Measurements from ENCODE around the gene DPM2. TPM values are rescaled to one million over a fixed set of nuclear protein-coding genes. Genes with fewer than 3 reads are reported as not detected.

Gene DPM2
- total and polyA plus RNA-seq, 2 of the 4 experiments (the other 2 are of a cell fraction): 10.8 to 60.6 TPM

DNA sequence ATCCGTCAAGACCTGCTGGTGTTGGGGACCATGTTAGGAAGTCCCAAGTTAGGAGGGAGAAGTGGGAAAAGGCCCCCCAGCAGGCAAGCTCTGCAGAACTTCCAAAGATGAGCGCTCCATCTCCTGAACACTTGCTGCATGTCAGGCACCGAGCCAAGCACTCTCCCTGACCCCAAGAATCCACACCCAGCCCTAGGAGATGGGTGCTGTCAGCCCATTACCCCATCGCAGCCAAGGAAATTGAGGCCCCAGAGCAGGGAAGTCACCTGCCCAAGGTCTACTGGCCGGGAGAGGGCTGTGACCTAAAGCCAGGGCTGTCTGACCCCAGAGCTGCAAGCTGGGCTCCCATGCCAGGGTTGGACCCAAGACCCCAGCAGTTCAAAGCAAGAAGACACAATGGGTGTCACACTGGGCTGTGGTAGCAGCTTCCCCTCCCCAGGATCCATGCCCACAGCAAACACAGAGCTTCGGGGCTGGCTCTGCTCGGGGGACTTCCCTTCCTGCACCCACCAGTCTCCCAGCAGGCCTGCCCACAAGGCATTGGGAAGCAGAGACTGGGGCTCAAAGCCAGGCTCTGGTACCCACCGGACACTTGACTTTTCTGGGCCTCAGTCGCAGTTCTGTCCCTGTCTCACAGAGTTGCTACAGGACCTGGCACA lies 29.6 kb upstream of the DPM2 start:
- CTCF ChIA-PET: no interaction called here
- intact Hi-C loops (cut with micrococcal nuclease): loop anchor here (5.0 kb wide), 1 partner anchor 115 kb away; no protein-coding TSS in a partner anchor
- no peak for TF ChIP-seq RFX5 (IDR thresholded peaks at IDR 0.05; ENCODE audit: low read depth, low read length)
- no peak for TF ChIP-seq RAD21 (IDR thresholded peaks at IDR 0.05; ENCODE audit: low read length)
- TF ChIP-seq, protein P1, sequence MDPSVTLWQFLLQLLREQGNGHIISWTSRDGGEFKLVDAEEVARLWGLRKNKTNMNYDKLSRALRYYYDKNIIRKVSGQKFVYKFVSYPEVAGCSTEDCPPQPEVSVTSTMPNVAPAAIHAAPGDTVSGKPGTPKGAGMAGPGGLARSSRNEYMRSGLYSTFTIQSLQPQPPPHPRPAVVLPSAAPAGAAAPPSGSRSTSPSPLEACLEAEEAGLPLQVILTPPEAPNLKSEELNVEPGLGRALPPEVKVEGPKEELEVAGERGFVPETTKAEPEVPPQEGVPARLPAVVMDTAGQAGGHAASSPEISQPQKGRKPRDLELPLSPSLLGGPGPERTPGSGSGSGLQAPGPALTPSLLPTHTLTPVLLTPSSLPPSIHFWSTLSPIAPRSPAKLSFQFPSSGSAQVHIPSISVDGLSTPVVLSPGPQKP (IDR thresholded peaks at IDR 0.05; ENCODE audit: borderline replicate concordance, low read depth, low read length): no peak
- no peak for TF ChIP-seq CEBPB (IDR thresholded peaks at IDR 0.05; ENCODE audit: low read depth, low read length)
- TF ChIP-seq, protein P2, sequence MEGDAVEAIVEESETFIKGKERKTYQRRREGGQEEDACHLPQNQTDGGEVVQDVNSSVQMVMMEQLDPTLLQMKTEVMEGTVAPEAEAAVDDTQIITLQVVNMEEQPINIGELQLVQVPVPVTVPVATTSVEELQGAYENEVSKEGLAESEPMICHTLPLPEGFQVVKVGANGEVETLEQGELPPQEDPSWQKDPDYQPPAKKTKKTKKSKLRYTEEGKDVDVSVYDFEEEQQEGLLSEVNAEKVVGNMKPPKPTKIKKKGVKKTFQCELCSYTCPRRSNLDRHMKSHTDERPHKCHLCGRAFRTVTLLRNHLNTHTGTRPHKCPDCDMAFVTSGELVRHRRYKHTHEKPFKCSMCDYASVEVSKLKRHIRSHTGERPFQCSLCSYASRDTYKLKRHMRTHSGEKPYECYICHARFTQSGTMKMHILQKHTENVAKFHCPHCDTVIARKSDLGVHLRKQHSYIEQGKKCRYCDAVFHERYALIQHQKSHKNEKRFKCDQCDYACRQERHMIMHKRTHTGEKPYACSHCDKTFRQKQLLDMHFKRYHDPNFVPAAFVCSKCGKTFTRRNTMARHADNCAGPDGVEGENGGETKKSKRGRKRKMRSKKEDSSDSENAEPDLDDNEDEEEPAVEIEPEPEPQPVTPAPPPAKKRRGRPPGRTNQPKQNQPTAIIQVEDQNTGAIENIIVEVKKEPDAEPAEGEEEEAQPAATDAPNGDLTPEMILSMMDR (conservative IDR thresholded peaks at IDR 0.05; ENCODE audit: low read depth, low read length): no peak
- TF ChIP-seq, protein P3, sequence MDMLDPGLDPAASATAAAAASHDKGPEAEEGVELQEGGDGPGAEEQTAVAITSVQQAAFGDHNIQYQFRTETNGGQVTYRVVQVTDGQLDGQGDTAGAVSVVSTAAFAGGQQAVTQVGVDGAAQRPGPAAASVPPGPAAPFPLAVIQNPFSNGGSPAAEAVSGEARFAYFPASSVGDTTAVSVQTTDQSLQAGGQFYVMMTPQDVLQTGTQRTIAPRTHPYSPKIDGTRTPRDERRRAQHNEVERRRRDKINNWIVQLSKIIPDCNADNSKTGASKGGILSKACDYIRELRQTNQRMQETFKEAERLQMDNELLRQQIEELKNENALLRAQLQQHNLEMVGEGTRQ (IDR thresholded peaks at IDR 0.05; ENCODE audit: low read depth, low read length): no peak
- no peak for TF ChIP-seq POLR2A (IDR thresholded peaks at IDR 0.05; ENCODE audit: low read depth, low read length)
- no peak for TF ChIP-seq NFE2L2 (IDR thresholded peaks at IDR 0.05; ENCODE audit: low read depth, low read length)
- no peak for TF ChIP-seq CHD1 (IDR thresholded peaks at IDR 0.05; ENCODE audit: low read depth, low read length)
- TF ChIP-seq MAZ (IDR thresholded peaks at IDR 0.05; ENCODE audit: borderline replicate concordance, low read depth, low read length): no peak
- TF ChIP-seq RCOR1 (IDR thresholded peaks at IDR 0.05; ENCODE audit: insufficient replicate concordance, low read length): no peak
- TF ChIP-seq BHLHE40 (IDR thresholded peaks at IDR 0.05; ENCODE audit: low read depth, low read length): no peak
- TF ChIP-seq SMC3 (IDR thresholded peaks at IDR 0.05; ENCODE audit: low read depth, low read length): no peak
- no peak for TF ChIP-seq MXI1 (IDR thresholded peaks at IDR 0.05; ENCODE audit: borderline replicate concordance, low read depth, low read length)
- no peak for TF ChIP-seq FOS (IDR thresholded peaks at IDR 0.05; ENCODE audit: low read depth, low read length)

More for the DNA sequence above, 29.6 kb upstream of the DPM2 start:
- Histone ChIP-seq H2BK15ac (ENCODE audit: low read depth, low read length) (peak overlapping the region; percentile 94; the same call in 2 of the 3 replicates), H2AK5ac (ENCODE audit: low read depth, low read length) (peak overlapping the region; percentile 98), H3K4me2 (ENCODE audit: low read depth, low read length) (no peak overlapping the region), H3K4me1 (ENCODE audit: control insufficient read depth, insufficient read depth, low read length) (peaks cover 64% of the 10 kb centered on the region), H2BK5ac (ENCODE audit: low read depth, low read length, poor library complexity, severe bottlenecking) (peak overlapping the region; percentile 93), H3K27me3 (ENCODE audit: control insufficient read depth, insufficient read depth, low read length) (no peaks in the 10 kb centered on the region), H3K79me1 (ENCODE audit: low read depth in 1 of 2, low read length in 2 of 2) (peaks cover 48 to 91% of the 10 kb centered on the region in 2 experiments), H2AFZ (replicated peaks; ENCODE audit: low read length, poor library complexity) (peak overlapping the region; percentile 56), H3K56ac (ENCODE audit: extremely low read depth, insufficient read depth, low read length) (no peak overlapping the region), H4K20me1 (ENCODE audit: insufficient read depth, low read length) (peaks cover 21% of the 10 kb centered on the region), H3K14ac (replicated peaks; ENCODE audit: low read depth, low read length) (peak overlapping the region; percentile 97), H2AK9ac (replicated peaks; ENCODE audit: low read depth, low read length, poor library complexity) (peak overlapping the region; percentile 99), H3K18ac (ENCODE audit: low read depth, low read length) (peak overlapping the region; percentile 18; the same call in 1 of the 2 replicates), H4K5ac (ENCODE audit: low read depth, low read length) (peak overlapping the region; percentile 93), H4K8ac (ENCODE audit: low read depth in 2 of 2, low read length in 2 of 2) (peak overlapping the region; percentile 93 to 99; a peak in 3 of 4 replicates), H3K4me3 (ENCODE audit: insufficient read depth, low read depth, low read length) (no peak overlapping the region), H3K36me3 (ENCODE audit: control insufficient read depth, insufficient read depth, low read length) (no peaks in the 10 kb centered on the region), H4K91ac (ENCODE audit: insufficient read depth, low read depth, low read length) (peak overlapping the region; percentile 98), H3K4ac (ENCODE audit: low read depth, low read length) (peak overlapping the region; percentile 99), H3K9me1 (ENCODE audit: insufficient read depth, low read length) (peaks cover 37% of the 10 kb centered on the region), H3K9ac (ENCODE audit: low read depth, low read length) (no peak overlapping the region), H3K27ac (ENCODE audit: insufficient read depth, low read length) (peak overlapping the region; percentile 92; the same call in 1 of the 2 replicates), H3K9me3 (ENCODE audit: control insufficient read depth, insufficient read depth, low read length) (no peaks in the 10 kb centered on the region), H3K23ac (ENCODE audit: low read depth, low read length) (0 out of 2 replicates have a peak overlapping the region, but pooled peaks have one; percentile 98), H2BK20ac (ENCODE audit: low read depth, low read length) (peak overlapping the region; percentile 61), H2BK120ac (ENCODE audit: low read depth, low read length) (peak overlapping the region; percentile 97)
- 90% methylated on average over 5 of the region's 9 CpGs; no CpG with 5 or more reads in 1 of the 2 experiments for WGBS, 2 experiments (ENCODE audit: extremely low coverage in 2 of 2, insufficient read length in 1 of 2)
- DNase-seq: no peak
- no TSS peak for BruUV-seq (replicated peaks)
- ATAC-seq (ENCODE audit: low read depth): no peak
- POLR2A ChIA-PET (ENCODE audit: unreplicated experiment): no interaction called here
- dilution Hi-C loops (cut with HindIII; ENCODE audit: low sequenced_read_pairs, unreplicated experiment) (no loop called here), in situ Hi-C loops (cut with MboI; ENCODE audit: low sequenced_read_pairs) (no loop called here)

All from IMR-90 (cell line).